Stimulated activated CD8-positive, alpha-beta memory T cell treated with anti-CD3 and anti-CD28 coated beads, Interleukin-4, amount 100 ng/mL, for 48 hours (primary cell): ENCODE measurements around the gene PACSIN1.

Experiments used
- DNase-seq: peaks from one replicate; pipeline ENCODE4 v3.0.0-alpha.2; 2020

PACSIN1 gene

GRCh38 chr6:34515473-34516387 is 49.9 kb downstream of the PACSIN1 start:
- no peak for DNase-seq

- DNase-seq: no peak
Observed at GRCh38 chr6:34516391-34517324, 50.8 kb downstream of the PACSIN1 start.

- DNase-seq: no peak
Observed at GRCh38 chr6:34517461-34517881, 51.6 kb downstream of the PACSIN1 start.

- DNase-seq: no peak
Observed at GRCh38 chr6:34517966-34518365, 52.1 kb downstream of the PACSIN1 start.

- DNase-seq: no peak
Observed at GRCh38 chr6:34518669-34519365, 52.9 kb downstream of the PACSIN1 start.

GRCh38 chr6:34519971-34520644 is 54.2 kb downstream of the PACSIN1 start:
- no peak for DNase-seq

- no peak for DNase-seq
Observed at GRCh38 chr6:34520645-34521462, 55.0 kb downstream of the PACSIN1 start.

GRCh38 chr6:34521463-34522285 is 55.8 kb downstream of the PACSIN1 start:
- DNase-seq: no peak

- DNase-seq: no peak
Observed at GRCh38 chr6:34522761-34523160, 56.9 kb downstream of the PACSIN1 start.

- DNase-seq: no peak
Observed at GRCh38 chr6:34523441-34524206, 57.7 kb downstream of the PACSIN1 start.

GRCh38 chr6:34524499-34524898 is 58.6 kb downstream of the PACSIN1 start:
- no peak for DNase-seq

GRCh38 chr6:34524971-34525370 is 59.1 kb downstream of the PACSIN1 start:
- no peak for DNase-seq

GRCh38 chr6:34525431-34526175 is 59.7 kb downstream of the PACSIN1 start:
- no peak for DNase-seq

- DNase-seq: no peak
Observed at GRCh38 chr6:34526241-34526972, 60.5 kb downstream of the PACSIN1 start.

GRCh38 chr6:34526992-34527728 is 61.3 kb downstream of the PACSIN1 start:
- peak; percentile 98 for DNase-seq

GRCh38 chr6:34527751-34528670 is 62.1 kb downstream of the PACSIN1 start:
- DNase-seq: no peak
